MM.1S (cell line): ENCODE measurements around the gene SPIN1.

ENCODE experiments used
- DNase-seq: peaks from one replicate; pipeline ENCODE4 v3.0.0-alpha.2; 2015
- H2AFZ ChIP-seq: fragments of 300-600 bp; sonication (generic); 2 replicates; pipeline ENCODE4 v1.6.0; 2016; ENCODE audit warnings: antibody characterized with exemption, low read length
- H3F3A ChIP-seq: fragments of 300-600 bp; sonication (generic); 2 replicates; pipeline ENCODE4 v1.6.1; 2016; ENCODE audit warnings: mild to moderate bottlenecking, antibody characterized with exemption, low read length, moderate library complexity, mixed read lengths; ENCODE audit not compliant: insufficient read depth
- H3K27ac ChIP-seq: fragments of 300-600 bp; sonication (generic); 2 replicates; pipeline ENCODE4 v1.5.1; 2016; ENCODE audit warnings: mild to moderate bottlenecking, low read length
- H3K27me3 ChIP-seq: fragments of 300-600 bp; sonication (generic); replicated peaks from 2 replicates; pipeline ENCODE4 v1.6.0; 2016; ENCODE audit warnings: low read length; ENCODE audit not compliant: insufficient read depth
- H3K36me3 ChIP-seq: fragments of 300-600 bp; sonication (generic); replicated peaks from 2 replicates; pipeline ENCODE4 v1.6.1; 2016; ENCODE audit warnings: mild to moderate bottlenecking, low read length, mixed read lengths; ENCODE audit not compliant: insufficient read depth
- H3K4me1 ChIP-seq: fragments of 300-600 bp; sonication (generic); 2 replicates; pipeline ENCODE4 v1.6.1; 2016; ENCODE audit warnings: low read length, mixed read lengths
- H3K4me2 ChIP-seq: fragments of 300-600 bp; sonication (generic); 2 replicates; pipeline ENCODE4 v1.6.0; 2016; ENCODE audit warnings: low read depth, low read length
- H3K4me3 ChIP-seq: fragments of 300-600 bp; sonication (generic); 2 replicates; pipeline ENCODE4 v1.5.1; 2016; ENCODE audit warnings: low read length, mixed read lengths
- H3K79me2 ChIP-seq: fragments of 300-600 bp; sonication (generic); 2 replicates; pipeline ENCODE4 v1.6.1; 2016; ENCODE audit warnings: mixed run types, low read length, mixed read lengths
- H3K9ac ChIP-seq: fragments of 300-600 bp; sonication (generic); 2 replicates; pipeline ENCODE4 v1.6.1; 2016; ENCODE audit warnings: low read length, mixed read lengths
- H3K9me2 ChIP-seq: fragments of 300-600 bp; sonication (generic); replicated peaks from 2 replicates; pipeline ENCODE4 v1.6.1; 2016; ENCODE audit warnings: mild to moderate bottlenecking, low read length, mixed read lengths; ENCODE audit not compliant: insufficient read depth
- H3K9me3 ChIP-seq: fragments of 300-600 bp; sonication (generic); replicated peaks from 2 replicates; pipeline ENCODE4 v1.6.1; 2016; ENCODE audit warnings: mild to moderate bottlenecking, low read length, mixed read lengths; ENCODE audit not compliant: insufficient read depth
- H4K20me1 ChIP-seq: fragments of 300-600 bp; sonication (generic); 2 replicates; pipeline ENCODE4 v1.6.1; 2016; ENCODE audit warnings: mild to moderate bottlenecking, low read length, moderate library complexity, mixed read lengths; ENCODE audit not compliant: insufficient read depth
- CTCF ChIP-seq: fragments of 300-600 bp; sonication (generic); IDR thresholded peaks from 2 replicates; pipeline ENCODE4 v1.5.1; 2016; ENCODE audit warnings: antibody characterized with exemption, low read length, mixed read lengths
- EZH2 ChIP-seq: fragments of 300-600 bp; sonication (generic); optimal IDR thresholded peaks from 2 replicates; pipeline ENCODE3; 2017; ENCODE audit warnings: low read depth, mild to moderate bottlenecking, antibody characterized with exemption, low read length, mixed read lengths
- EZH2phosphoT487 ChIP-seq: fragments of 300-600 bp; sonication (generic); IDR thresholded peaks from 2 replicates; pipeline ENCODE4 v1.6.1; 2018; ENCODE audit warnings: antibody characterized with exemption, low read length

SPIN1 gene

GRCh38 chr9:88521308-88521707 is 133.1 kb downstream of the SPIN1 start:
- Histone ChIP-seq H3K9me3 (no peaks in the 10 kb centered on the region), H3K79me2 (no peaks in the 10 kb centered on the region), H3K27ac (no peak overlapping the region), H3F3A (no peaks in the 10 kb centered on the region), H4K20me1 (no peaks in the 10 kb centered on the region), H3K36me3 (no peaks in the 10 kb centered on the region), H3K4me1 (no peaks in the 10 kb centered on the region), H3K27me3 (no peaks in the 10 kb centered on the region), H3K9me2 (no peaks in the 10 kb centered on the region), H3K4me2 (no peak overlapping the region), H2AFZ (no peak overlapping the region), H3K4me3 (no peak overlapping the region), H3K9ac (no peak overlapping the region)
- TF ChIP-seq EZH2 (no peak), EZH2phosphoT487 (no peak), CTCF (no peak)
- no peak for DNase-seq

- DNase-seq = no peak
- Histone ChIP-seq H3K4me2 (no peak overlapping the region), H3F3A (no peaks in the 10 kb centered on the region), H2AFZ (no peak overlapping the region), H3K79me2 (no peaks in the 10 kb centered on the region), H3K36me3 (no peaks in the 10 kb centered on the region), H4K20me1 (no peaks in the 10 kb centered on the region), H3K4me1 (no peaks in the 10 kb centered on the region), H3K9me2 (no peaks in the 10 kb centered on the region), H3K9me3 (no peaks in the 10 kb centered on the region), H3K27me3 (no peaks in the 10 kb centered on the region), H3K27ac (no peak overlapping the region), H3K9ac (no peak overlapping the region), H3K4me3 (no peak overlapping the region)
- TF ChIP-seq CTCF (no peak), EZH2phosphoT487 (no peak), EZH2 (no peak)
These were observed 134.1 kb downstream of the SPIN1 start for GRCh38 chr9:88522360-88522759.

- no peak for DNase-seq
- no peak overlapping the region for H3K9ac ChIP-seq
- no peak overlapping the region for H3K4me3 ChIP-seq
- H3K79me2 ChIP-seq = no peaks in the 10 kb centered on the region
- H3K36me3 ChIP-seq = no peaks in the 10 kb centered on the region
- no peak overlapping the region for H2AFZ ChIP-seq
- H3K27me3 ChIP-seq = no peaks in the 10 kb centered on the region
- H3K4me2 ChIP-seq = no peak overlapping the region
- H4K20me1 ChIP-seq = no peaks in the 10 kb centered on the region
- TF ChIP-seq EZH2phosphoT487 = no peak
- TF ChIP-seq CTCF = no peak
- TF ChIP-seq EZH2 = no peak
- H3K9me2 ChIP-seq = no peaks in the 10 kb centered on the region
- H3K9me3 ChIP-seq = no peaks in the 10 kb centered on the region
- H3K27ac ChIP-seq = no peak overlapping the region
- no peaks in the 10 kb centered on the region for H3F3A ChIP-seq
- no peaks in the 10 kb centered on the region for H3K4me1 ChIP-seq
These were observed 134.8 kb downstream of the SPIN1 start for GRCh38 chr9:88523056-88523455.
